ENCODE measurements around the gene INAVA. TPM values are rescaled to one million over a fixed set of nuclear protein-coding genes. Genes with fewer than 3 reads are reported as not detected.
"Not testable (repeated sequence)": the region's sequence is repeated elsewhere in the genome, so short reads cannot be mapped to it uniquely, and the experiment has no call there.

The INAVA gene
- total RNA-seq, 1 donor from 2014 or later: 11.7 TPM

DNA sequence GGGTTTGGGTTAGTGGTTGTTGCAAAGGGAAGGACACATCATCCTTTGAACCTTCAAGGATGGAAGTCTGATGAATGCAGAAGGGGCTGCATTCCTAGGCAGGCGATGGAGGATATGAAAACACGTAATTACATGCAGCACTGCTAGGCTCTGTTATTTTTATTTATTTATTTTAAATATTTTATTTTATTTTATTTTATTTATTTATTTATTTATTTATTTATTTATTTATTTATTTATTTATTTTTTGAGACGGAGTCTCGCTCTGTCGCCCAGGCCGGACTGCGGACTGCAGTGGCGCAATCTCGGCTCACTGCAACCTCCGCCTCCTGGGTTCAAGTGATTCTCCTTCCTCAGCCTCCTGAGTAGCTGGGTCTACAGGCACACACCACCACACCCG lies 69.2 kb downstream of the INAVA start:
- DNase-seq: not testable (repeated sequence)

Small RNA genes lying within 50 kb of the gene (small RNA-seq; reads per million reads assigned to genes)
- not detected for gene RNU6-704P (ENCODE audit: low replicate concordance)

Other genes with a start within 250 kb of the INAVA start
- 29.0 TPM for gene DDX59, start 225.0 kb upstream of the INAVA start, total RNA-seq
- gene CAMSAP2, start 156.0 kb upstream of the INAVA start, total RNA-seq: 53.6 TPM
- gene GPR25, start 21.9 kb upstream of the INAVA start, total RNA-seq: not detected
- gene KIF21B, start 128.8 kb downstream of the INAVA start, total RNA-seq: 1.3 TPM
- gene CACNA1S, start 217.5 kb downstream of the INAVA start, total RNA-seq: 74.9 TPM
- not detected for gene ASCL5, start 232.3 kb downstream of the INAVA start, total RNA-seq